Measurements from ENCODE around the gene CKM.
A peak's percentile ranks its signal among the peaks of the same experiment; 100 is the strongest.
"Not testable (repeated sequence)": the region's sequence is repeated elsewhere in the genome, so short reads cannot be mapped to it uniquely, and the experiment has no call there.

The CKM gene

DNA sequence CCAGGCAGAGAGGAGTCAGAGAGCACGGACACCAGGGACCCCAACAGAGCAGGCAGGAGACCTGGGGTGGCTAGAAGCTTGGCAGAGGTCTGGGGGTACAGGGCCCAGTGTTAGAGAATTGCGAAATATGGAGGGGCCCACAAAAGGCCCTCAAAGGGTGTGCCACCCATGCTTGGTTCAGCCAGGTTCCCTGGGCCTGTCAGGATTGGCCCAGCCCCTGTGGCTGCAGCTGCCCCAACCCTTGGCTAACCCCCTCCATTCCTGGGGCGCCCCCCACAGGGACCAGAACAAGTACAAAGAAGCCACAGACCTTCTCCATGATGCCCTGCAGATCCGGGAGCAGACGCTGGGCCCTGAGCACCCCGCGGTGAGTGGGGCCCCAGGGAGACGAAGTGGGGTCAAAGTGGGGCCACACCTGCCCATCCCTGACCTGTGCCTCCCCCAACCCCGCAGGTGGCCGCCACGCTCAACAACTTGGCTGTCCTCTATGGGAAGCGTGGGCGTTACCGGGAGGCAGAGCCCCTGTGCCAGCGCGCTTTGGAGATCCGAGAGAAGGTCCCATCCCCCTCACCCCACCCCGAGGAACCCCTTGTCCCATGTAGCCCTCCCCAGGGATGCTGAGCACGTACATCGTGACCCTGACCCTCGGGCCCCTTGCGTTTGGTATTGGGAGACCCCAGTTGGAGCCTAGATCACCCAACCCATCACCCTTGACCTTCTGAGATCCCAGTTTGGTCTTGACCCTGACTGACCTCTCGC lies 25.9 kb upstream of the CKM start:
- DNase-seq = no peak

DNA sequence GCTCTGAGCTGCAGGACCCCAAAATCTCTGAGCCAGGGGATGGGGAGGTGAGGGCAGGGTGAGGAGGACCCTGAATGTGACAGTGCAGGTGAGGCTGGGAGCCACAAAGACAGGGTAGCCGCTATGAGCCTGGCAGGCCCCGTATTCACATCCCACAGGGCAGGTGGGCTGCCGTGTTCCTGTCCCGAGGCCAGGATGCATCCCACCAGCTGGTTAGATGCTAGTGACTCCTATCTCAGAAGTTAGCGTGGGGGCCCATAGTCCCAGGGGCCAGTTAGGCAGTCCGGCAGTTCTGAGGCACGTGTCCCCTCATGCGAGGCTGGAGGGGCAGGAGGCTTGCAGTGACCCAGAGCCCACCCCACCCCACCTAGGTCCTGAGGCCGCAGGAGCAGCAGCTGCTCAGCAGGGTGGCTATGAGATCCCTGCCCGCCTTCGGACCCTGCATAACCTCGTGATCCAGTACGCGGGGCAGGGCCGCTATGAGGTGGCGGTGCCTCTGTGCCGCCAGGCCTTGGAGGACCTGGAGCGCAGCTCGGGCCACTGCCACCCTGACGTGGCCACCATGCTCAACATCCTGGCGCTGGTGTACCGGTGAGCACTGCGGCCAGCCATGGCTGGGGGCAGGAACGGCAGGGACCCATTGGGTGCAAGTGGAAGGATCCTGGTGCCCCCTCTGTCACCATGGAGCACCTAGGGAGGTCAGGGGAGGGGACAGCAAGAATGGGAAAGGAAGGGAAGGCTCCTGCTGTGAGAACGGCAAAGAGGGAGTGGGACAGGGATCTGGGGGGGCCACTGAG lies 25.1 kb upstream of the CKM start:
- no peak for DNase-seq

DNA sequence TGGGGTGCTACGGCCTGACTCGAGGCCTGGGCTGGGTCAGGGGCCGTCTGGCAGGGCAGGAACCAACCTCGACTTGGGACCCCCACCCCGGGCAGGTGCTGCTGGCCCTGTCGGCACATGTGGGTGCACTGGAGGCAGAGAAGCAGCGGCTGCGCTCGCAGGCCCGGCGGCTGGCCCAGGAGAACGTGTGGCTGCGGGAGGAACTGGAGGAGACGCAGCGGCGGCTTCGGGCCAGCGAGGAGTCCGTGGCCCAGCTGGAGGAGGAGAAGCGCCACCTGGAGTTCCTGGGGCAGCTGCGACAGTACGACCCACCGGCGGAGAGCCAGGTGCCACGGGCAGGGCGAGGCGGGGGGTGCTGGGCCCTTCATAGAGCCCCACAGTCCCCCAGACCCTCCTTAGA lies 23.8 kb upstream of the CKM start:
- DNase-seq = no peak

DNA sequence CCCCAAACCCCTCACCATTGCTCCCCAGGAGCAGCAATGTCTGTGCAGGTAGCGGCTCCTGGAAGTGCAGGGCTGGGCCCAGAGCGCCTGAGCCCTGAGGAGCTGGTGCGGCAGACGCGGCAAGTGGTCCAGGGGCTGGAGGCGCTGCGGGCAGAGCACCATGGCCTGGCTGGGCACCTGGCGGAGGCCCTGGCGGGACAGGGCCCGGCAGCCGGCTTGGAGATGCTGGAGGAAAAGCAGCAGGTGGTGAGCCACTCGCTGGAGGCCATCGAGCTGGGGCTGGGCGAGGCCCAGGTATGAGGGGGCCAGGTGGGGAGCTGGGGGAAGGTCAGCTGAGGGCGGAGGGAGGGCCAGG lies 22.8 kb upstream of the CKM start:
- DNase-seq = no peak

DNA sequence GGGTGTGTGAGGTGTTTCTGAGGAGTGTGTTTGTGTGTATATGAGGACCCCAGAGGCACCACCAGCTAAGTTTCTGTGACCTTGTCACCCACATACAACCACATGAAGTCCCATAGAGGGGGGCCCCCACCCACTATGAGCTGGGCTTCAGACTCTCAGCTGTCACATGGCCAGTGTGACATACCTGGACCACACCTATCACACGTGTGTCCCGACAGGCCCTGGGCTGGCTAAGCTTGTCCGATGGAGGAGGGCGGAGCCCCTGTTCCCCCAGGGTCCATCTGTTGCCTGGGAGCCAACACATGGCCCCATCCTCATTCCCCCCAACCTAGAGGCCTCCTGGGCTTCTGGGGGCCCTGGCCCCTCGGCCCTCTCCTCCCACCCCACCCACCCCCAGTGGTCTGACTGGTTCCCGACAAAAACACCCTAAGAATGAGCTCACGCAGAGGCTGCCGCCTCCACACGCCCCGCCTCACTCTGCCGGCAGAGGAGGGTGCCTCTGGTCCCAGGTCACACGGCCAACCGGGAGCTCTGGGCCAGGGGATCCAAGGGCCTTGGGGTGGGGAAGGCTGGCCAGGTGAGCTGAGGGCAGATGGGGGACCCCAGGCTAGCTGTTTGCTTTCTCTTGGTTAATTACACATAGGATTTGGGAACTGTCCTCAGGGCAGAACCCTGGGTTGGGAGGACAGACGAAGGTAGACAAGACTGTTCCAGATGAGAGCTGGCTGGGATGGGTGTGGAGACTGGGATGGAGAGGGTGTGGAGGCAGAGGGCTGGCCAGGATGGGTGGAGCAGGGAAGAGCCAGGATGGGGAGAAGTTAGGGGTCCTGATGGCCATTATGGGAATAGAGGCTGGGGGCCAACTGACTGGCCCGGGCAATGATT lies 22.2 kb upstream of the CKM start:
- no peak for DNase-seq

DNA sequence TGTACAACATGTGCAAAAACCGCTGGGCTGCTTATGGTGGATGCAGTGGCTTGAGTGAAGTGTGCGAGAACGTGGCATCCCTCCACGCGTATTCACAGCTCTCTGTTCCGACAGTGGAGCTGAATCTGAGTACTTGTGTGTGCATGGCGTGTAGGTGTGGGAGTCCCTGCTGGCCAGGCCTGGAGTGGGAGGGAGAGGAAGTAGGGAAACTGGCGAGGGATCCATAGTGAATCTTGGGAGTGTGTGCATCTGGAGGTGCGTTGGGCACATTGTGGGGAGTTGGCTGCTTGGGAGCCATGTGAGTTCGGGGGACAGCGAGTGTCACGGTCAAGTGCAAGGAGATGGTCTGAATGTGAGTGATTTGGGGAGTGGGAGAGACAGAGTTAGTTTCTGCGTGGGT lies 20.2 kb upstream of the CKM start:
- DNase-seq = no peak

DNA sequence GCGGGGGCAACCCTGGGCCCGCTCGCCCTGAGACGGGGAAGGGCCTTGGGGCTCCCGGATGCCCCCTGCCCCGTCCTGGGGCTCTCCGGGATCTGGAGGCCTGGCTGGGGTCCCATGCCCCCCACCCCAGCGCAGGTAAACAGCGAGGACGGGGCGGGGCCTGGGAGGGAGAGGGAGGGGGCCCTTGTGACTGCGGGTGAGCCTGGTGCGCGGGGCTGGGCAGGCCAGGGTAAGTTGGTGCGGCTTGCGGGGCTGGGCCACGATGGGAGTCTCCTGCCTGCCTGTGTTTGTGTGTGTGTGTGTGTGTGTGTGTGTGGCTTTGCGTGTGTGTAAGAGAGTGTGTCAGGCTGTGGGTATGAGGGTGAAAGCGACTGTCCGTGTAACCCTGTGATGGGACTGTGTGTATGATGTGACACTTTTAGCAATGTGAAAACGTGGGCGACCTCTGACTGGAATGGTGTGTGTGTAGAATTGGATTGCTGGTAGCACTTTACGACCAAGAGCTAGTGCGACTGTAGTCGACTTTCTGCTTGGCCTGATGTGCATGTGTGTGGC lies 18.3 kb upstream of the CKM start:
- DNase-seq = no peak

DNA sequence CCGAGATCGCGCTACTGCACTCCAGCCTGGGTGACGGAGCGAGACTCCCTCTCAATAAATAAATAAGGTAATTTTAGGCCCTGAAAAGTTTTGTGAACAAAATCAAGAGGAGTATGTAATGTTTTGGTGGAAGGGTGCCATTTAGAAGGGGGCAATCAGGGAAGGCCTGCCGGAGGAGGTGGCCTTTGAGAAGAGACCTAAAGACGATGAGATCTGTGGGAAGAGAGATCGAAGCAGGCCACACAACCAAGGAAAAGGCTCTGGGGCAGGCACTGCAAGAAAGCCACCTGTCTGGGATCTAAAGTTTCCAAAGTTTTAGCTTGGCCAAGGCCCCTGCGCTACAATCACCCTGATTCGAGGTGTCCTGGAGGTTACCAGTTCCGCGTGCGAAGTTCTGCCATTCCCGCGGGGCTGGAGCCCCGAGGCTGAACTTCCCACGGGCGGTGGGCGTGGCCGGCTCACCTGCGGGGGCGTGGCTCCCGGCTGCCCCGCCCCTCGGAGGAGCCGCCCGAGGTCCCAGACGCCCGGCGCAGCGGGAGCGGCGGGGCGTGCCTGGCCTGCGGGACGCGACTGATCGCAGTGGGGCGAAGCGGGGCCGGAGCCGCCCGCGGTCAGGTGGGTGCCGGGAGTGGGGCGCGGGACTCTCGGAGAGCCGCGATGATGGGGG lies 17.7 kb upstream of the CKM start, which contains the start of gene KLC3:
KLC3 (plus strand) TSS at position 519 of the 667 bp plus-strand sequence. CDS start 4,792 bp downstream, outside the sequence.
- peak; percentile 13 for DNase-seq

DNA sequence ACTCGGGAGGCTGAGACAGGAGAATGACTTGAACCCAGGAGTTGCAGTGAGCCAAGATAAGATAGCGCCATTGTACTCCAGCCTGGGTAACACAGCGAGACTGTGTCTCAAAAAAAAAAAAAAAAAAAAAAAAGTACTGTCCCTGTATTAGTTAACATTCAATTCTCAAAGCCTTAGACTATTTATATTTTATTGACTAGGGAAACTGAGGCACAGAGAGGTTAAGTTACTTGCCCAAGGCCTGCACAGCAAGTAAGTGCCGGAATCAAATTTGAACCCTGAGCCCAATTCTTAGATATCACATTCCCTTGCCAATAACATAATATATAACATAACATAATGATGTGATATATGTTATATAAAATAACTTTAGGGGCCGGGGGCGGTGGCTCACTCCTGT lies 17.0 kb upstream of the CKM start:
- no peak for DNase-seq

DNA sequence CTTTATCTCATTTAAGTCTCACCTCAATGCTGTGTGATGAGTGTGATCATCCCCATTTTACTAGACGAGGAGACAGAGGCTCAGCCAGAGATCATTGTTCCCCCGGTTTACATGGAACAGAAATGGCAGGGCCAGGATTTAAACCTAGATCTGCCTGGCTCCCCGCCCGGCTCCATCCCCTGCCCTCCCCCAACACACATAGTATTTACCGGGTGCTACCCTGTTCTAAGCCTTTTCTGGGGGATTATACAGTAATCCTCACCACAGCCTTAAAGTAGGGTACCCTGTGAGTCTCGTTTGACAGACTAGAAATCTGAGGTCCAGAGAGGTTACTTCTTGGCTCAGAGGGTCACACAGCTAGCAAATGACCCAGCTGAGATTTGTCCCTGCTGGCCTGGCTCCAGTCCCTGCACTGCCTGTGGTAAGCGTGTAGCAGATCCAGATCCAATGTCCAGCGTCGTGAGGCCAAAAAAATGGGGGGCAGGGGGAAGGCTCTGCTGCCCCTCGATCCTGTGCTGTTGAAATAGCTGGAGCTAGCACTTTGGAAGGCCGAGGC lies 14.1 kb upstream of the CKM start:
- no peak for DNase-seq

DNA sequence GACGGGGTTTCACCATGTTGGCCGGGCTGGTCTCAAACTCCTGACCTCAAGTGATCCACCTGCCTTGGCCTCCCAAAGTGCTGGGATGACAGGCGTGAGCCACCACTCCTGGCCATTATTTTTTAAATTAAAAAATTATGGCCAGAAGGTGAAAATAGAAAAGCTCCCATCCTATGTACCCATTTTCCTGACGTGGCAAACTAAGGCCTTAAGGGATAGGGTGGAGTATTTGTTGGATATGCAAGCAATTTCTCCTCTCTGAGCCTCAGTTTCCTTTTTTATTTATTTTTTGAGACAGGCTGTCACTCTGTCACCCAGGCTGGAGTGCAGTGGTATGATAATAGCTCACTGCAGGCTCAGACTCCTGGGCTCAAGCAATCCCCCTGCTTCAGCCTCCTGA lies 12.2 kb upstream of the CKM start:
- not testable (repeated sequence) for DNase-seq

DNA sequence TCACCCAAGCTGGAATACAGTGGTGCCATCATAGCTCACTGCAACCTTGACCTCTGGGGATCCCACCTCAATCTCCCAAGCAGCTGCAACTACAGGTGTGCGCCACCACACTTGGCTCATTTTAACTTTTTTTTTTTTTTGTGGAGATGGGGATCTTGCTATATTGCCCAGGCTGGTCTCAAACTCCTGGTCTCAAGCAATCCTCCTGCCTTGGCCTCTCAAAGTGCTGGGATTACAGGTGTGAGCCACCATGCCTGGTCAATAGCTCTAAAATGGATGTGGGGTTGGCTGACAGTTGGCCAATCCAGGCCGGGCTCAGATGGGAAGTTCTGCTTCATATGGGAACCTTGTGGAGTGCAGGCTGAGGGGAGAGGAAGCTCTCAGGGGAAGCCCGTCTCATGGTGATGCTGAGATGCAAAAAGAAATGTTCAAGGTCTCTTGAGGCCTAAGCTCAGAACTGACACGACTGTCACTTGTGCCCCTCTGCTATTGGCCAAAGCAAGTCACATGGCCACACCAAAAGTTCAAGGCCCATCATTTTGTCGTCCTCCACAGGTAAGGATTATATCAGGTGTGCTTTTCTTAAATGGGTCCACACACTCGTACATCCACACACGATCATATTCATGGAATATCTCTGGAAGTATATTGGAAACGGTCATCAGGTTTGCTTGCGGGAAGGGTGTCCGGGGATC lies 11.1 kb upstream of the CKM start:
- no peak for DNase-seq

DNA sequence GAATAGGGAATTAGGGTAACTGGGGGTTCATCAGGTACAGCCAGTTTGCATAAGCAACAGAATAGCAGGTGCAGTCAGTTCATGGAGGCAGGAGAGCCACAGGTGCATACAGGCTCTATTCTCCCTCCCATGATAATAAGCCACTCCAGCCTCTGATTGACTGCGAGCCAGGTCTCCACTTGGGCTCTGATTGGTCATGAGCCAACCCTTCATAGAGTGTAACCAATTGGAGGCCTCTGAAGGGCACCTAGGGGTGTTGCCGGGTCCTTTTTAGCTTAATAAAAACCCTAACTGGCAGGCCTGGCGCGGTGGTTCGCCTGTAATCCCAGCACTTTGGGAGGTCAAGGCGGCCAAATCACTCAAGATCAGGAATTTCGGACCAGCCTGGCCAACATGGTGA lies 8.7 kb upstream of the CKM start:
- no peak for DNase-seq

DNA sequence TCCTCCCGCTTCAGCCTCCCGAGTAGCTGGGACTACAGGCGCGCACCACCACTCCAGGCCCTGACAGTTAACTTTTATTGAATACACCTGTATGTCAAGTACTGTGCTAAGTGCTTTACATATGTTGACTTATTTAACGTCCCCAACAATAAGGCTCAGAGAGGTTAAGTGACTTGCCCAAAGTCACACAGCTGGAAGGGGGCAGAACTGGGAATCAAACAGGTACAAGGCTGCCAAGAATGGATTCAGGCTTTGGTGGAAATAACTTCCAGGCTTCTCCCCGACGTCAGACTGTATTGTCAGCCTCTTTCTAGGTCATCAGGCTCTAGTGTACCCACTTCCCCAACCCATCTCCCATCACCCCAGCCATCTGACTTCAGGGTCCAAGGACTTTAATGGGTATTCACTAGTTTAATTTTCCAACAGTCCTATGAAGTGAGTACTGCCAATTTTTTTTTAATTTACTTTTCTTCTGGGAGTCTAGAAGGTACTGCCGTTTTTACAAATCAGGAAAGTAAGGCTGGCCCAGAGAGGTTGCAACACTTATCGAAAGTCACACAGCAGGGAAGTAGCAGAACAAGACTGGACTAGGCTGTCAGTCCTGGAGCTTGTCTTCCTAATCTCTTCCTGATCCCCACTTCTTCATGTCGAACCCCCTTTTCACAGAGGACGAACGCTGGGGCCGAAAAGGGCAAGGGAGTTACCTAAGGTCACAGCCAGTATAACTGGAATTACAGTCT lies 4.9 kb upstream of the CKM start:
- no peak for DNase-seq

DNA sequence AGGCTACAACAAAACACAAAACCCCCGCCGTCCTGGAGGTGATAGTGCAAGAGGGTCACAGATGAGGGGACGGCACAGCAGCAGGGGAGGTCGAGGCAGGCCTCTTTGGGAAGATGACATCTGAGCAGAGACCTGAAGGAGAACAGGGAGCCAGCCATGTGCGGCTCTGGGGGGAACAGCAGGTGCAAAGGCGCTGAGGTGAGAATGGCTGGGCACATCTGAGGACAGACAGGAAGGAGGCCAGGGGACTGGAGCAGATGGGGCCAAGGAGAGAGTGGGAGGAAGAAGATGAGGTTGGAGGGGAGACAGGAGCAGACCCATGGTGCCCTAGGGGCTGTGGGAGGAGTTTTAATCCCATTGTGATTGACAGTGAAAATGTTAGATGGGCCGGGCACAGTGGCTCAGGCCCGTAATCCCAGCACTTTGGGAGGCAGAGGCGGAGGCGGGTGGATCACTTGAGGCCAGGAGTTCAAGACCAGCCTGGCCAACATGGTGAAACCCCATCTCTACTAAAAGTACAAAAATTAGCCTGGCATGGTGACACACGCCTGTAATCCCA lies 1.8 kb upstream of the CKM start:
- no peak for DNase-seq

DNA sequence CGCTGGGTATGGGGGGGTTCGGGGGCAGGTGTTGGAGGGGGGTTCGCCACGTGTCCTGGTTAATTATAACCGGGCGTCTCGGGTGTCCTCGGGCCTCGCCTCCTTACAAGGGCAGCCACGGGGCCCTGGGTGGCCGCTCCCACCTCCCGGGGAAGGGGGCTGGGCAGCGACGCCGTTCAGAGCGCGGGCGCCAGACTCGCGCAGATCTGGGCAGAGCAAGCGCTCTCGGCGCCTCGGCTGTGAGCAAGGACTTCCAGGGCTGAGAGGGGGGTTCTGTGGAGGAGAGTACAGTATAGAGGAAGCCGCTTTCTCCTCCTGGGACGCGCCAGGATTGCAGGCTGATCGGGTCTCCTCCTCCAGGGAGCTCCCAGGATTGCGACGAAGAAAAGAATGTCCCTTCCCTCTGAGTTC lies 1.0 kb upstream of the CKM start:
- DNase-seq = no peak

DNA sequence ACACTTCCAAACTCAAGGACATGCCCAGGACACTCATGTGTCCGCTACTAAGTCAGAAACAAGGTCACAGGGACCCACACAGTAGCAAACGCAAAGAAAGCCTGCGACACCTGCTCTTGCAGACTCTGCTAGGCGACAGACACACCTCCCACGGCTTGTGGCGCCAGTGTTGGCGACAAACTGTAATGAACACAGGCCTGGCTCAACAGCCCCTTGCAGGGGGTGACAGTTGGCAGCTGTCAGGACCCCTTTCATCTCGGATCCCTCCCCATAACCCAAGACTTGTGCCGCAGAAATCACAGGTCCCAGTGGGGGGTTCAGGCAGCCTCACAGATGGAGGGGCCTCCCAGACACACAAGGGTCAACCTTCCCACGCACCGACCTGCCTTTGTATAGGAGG lies 364 bp downstream of the CKM start:
- no peak for DNase-seq

DNA sequence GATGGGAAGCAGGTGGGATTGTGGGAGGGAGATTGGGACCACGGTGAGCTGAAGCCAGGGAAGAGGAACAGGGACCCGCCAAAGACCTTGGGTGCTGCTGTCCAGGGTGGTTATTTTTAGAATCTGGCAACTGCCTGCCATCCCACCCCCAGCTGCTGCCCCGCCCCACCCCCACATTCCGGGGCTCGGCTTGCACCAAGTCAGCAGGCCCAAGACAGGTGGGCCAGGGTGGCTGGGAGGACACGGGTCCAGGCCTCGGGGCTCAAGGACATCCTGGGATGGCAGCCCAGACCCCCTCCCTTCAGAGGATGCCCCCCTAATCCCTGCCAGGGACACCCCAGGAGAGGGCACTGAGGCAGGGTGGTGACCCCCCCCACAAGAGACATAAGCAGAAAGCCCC lies 827 bp downstream of the CKM start:
- no peak for DNase-seq

DNA sequence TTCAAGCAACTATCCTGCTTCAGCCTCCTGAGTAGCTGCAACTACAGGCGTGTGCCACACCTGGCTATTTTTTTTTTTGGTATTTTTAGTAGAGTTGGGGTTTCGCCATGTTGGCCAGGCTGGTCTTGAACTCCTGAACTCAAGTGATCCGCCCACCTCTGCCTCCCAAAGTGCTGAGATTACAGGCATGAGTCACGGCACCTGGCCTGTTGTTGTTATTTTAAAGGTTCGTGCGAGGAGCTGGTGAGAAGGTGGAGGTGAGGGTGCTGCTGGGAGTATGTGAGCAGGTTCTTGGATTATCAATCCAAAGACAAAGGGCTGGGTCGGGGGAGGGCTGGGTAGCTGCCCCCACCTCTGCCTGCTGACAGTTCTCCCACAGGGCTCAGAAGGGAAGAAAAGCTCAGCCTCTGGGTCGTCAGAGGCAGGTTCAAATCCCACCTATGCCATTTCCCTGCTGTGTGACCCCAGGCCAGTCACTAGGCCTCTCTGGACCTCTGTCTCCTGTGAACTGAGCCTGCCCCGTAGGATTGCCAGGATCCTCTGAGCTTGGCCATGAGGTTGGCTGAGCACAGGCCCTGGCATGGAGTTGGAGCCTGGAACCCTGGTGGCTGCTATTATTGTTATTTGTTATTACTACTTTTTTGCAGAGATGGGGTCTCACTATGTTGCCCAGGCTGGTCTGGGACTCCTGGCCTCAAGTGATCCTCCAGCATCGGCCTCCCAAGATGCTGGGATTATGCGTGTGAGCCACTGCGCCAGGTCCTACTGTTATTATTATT lies 1.5 kb downstream of the CKM start:
- no peak for DNase-seq

DNA sequence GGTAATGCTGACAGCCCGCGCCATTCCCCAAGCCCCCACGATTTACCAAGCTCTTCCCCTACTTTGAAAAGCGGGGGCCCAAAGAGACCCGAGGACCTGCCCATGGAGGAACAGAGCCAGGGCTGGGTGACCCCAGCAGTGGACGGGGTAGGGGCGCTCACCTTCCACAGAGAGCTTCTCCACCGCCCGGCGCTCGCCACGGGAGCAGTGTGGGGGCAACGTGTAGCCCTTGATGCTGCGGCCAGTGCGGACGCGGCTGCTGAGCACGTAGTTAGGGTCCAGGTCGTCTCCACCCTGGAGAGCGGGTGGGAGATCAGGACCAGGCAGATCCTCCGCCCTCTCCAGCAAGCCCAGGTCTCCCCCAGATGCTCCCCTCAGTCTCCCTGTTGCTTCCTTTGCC lies 7.4 kb downstream of the CKM start:
- DNase-seq = no peak

Measured in activated CD4-positive, alpha-beta T cell treated with anti-CD3 and anti-CD28 coated beads for 1 hour (primary cell).